PC-3 (cell line): ENCODE data around the gene LILRB3. TPM values are rescaled to one million over a fixed set of nuclear protein-coding genes. Genes with fewer than 3 reads are reported as not detected.

ENCODE experiments used
- ATAC-seq: fragments of 200-7000 bp; cut with Tn5 transposase; 2 replicates; pipeline ENCODE4 v1.9.1; 2020; ENCODE audit warnings: mild to moderate bottlenecking, moderate library complexity
- BruUV-seq: library from RNA; stranded (reverse); fragments of 400-500 nt; replicated peaks from 2 replicates; lab custom pipeline; 2021; lab: Mats Ljungman, UMichigan
- CTCF ChIA-PET: fragments of 300-600 bp; sonication (Branson Sonifier 250); formaldehyde crosslinking; loops from one replicate; lab custom pipeline; 2022; ENCODE audit warnings: antibody characterized with exemption; lab: Charles Lee
- POLR2A ChIA-PET: fragments of 300-600 bp; sonication (Branson Sonifier 250); formaldehyde crosslinking; loops from one replicate; lab custom pipeline; 2022; ENCODE audit warnings: antibody characterized with exemption; ENCODE audit not compliant: unreplicated experiment; lab: Charles Lee
- DNase-seq: peaks from one replicate; pipeline ENCODE4 v3.0.0-alpha.2; 2015
- H2AFZ ChIP-seq: fragments of 300-600 bp; sonication (generic); 2 replicates; pipeline ENCODE4 v1.6.0; 2016; ENCODE audit warnings: antibody characterized with exemption, low read length
- H3F3A ChIP-seq: fragments of 300-600 bp; sonication (generic); one replicate; pipeline ENCODE4 v1.6.0; 2017; ENCODE audit warnings: antibody characterized with exemption, low read length, control low read depth, mild to moderate bottlenecking; ENCODE audit not compliant: unreplicated experiment
- H3K27ac ChIP-seq: fragments of 300-600 bp; sonication (generic); 2 replicates; pipeline ENCODE4 v1.5.1; 2016; ENCODE audit warnings: mild to moderate bottlenecking, low read length
- H3K27me3 ChIP-seq: fragments of 300-600 bp; sonication (generic); 2 replicates; pipeline ENCODE4 v1.6.1; 2016; ENCODE audit warnings: low read length, mixed read lengths
- H3K36me3 ChIP-seq: fragments of 300-600 bp; sonication (generic); 2 replicates; pipeline ENCODE4 v1.6.1; 2016; ENCODE audit warnings: low read depth, mixed run types, low read length, mixed read lengths
- H3K4me1 ChIP-seq: fragments of 300-600 bp; sonication (generic); 2 replicates; pipeline ENCODE4 v1.5.1; 2016; ENCODE audit warnings: low read length; ENCODE audit not compliant: insufficient read depth
- H3K4me2 ChIP-seq: fragments of 300-600 bp; sonication (generic); 2 replicates; pipeline ENCODE4 v1.6.0; 2016; ENCODE audit warnings: low read length
- H3K4me3 ChIP-seq: fragments of 300-600 bp; sonication (generic); 2 replicates; pipeline ENCODE4 v1.5.1; 2016; ENCODE audit warnings: mild to moderate bottlenecking, low read length, mixed read lengths
- H3K79me2 ChIP-seq: fragments of 300-600 bp; sonication (generic); 2 replicates; pipeline ENCODE4 v1.6.1; 2017; ENCODE audit warnings: low read length, mixed read lengths
- H3K9ac ChIP-seq: fragments of 300-600 bp; sonication (generic); 2 replicates; pipeline ENCODE4 v1.6.0; 2016; ENCODE audit warnings: mild to moderate bottlenecking, low read length
- H3K9me2 ChIP-seq: fragments of 300-600 bp; sonication (generic); replicated peaks from 2 replicates; pipeline ENCODE4 v1.6.1; 2016; ENCODE audit warnings: mixed run types, low read length, mixed read lengths
- H3K9me3 ChIP-seq: fragments of 300-600 bp; sonication (generic); 2 replicates; pipeline ENCODE4 v1.6.1; 2016; ENCODE audit warnings: low read length, mixed read lengths
- H4K20me1 ChIP-seq: fragments of 300-600 bp; sonication (generic); 2 replicates; pipeline ENCODE4 v1.6.1; 2016; ENCODE audit warnings: low read length, mixed read lengths
- CTCF ChIP-seq: fragments of 300-600 bp; sonication (generic); conservative IDR thresholded peaks from 2 replicates; pipeline ENCODE4 v1.5.1; 2017; ENCODE audit warnings: antibody characterized with exemption, low read depth, mild to moderate bottlenecking, low read length
- EZH2 ChIP-seq: fragments of 300-600 bp; sonication (generic); IDR thresholded peaks from one replicate; pipeline ENCODE4 v1.6.1; 2017; ENCODE audit warnings: antibody characterized with exemption, mild to moderate bottlenecking, low read length; ENCODE audit not compliant: unreplicated experiment
- EZH2phosphoT487 ChIP-seq: fragments of 300-600 bp; sonication (generic); IDR thresholded peaks from 2 replicates; pipeline ENCODE4 v1.6.1; 2018; ENCODE audit warnings: mild to moderate bottlenecking, antibody characterized with exemption, low read length, borderline replicate concordance
- intact Hi-C: fragments of 100-400 bp; cut with micrococcal nuclease; formaldehyde crosslinking; loops from 2 replicates; pipeline ENCODE4 v1.9.0; 2023
- total RNA-seq: library from RNA; depleted of rRNA; stranded (reverse); fragments of >200 nt; gene quantifications from 2 replicates; pipeline ENCODE4 v1.2.3, GENCODE V29; 2014

Gene LILRB3
- total RNA-seq, 1 experiment from 2014 or later: not detected

- H3K36me3 ChIP-seq: no peaks in the 10 kb centered on the region
- H3K27me3 ChIP-seq: peaks cover 78% of the 10 kb centered on the region
- no TSS peak for BruUV-seq
- intact Hi-C loops: no loop called here
- DNase-seq: no peak
- no peaks in the 10 kb centered on the region for H3K79me2 ChIP-seq
- ATAC-seq: no peak
- no peaks in the 10 kb centered on the region for H4K20me1 ChIP-seq
- no peak overlapping the region for H3K9ac ChIP-seq
- H3K4me2 ChIP-seq: no peak overlapping the region
- H3K4me3 ChIP-seq: no peak overlapping the region
- CTCF ChIA-PET: no interaction called here
- POLR2A ChIA-PET: no interaction called here
- H3K4me1 ChIP-seq: no peaks in the 10 kb centered on the region
- no peaks in the 10 kb centered on the region for H3K9me2 ChIP-seq
- TF ChIP-seq EZH2phosphoT487 (no peak), CTCF (no peak), EZH2 (no peak)
- H2AFZ ChIP-seq: no peak overlapping the region
- no peak overlapping the region for H3K27ac ChIP-seq
- H3K9me3 ChIP-seq: no peaks in the 10 kb centered on the region
- H3F3A ChIP-seq: no peaks in the 10 kb centered on the region
Observed at GRCh38 chr19:54253331-54254194, 30.8 kb upstream of the LILRB3 start.

GRCh38 chr19:54252845-54253244 lies 30.0 kb upstream of the LILRB3 start:
- Histone ChIP-seq H3K9me2 (no peaks in the 10 kb centered on the region), H3K9me3 (no peaks in the 10 kb centered on the region), H2AFZ (no peak overlapping the region), H3K4me2 (no peak overlapping the region), H3K36me3 (no peaks in the 10 kb centered on the region), H3K4me1 (no peaks in the 10 kb centered on the region), H4K20me1 (no peaks in the 10 kb centered on the region), H3K27ac (no peak overlapping the region), H3K79me2 (no peaks in the 10 kb centered on the region), H3K9ac (no peak overlapping the region), H3K4me3 (no peak overlapping the region), H3K27me3 (peaks cover 79% of the 10 kb centered on the region), H3F3A (no peaks in the 10 kb centered on the region)
- TF ChIP-seq CTCF: no peak
- no peak for TF ChIP-seq EZH2phosphoT487
- no peak for TF ChIP-seq EZH2
- DNase-seq (no peak), ATAC-seq (no peak)
- ChIA-PET POLR2A (no interaction called here), CTCF (no interaction called here)
- intact Hi-C loops: no loop called here
- no TSS peak for BruUV-seq

GRCh38 chr19:54252243-54252642 lies 29.4 kb upstream of the LILRB3 start:
- POLR2A ChIA-PET: no interaction called here
- Histone ChIP-seq H4K20me1 (no peaks in the 10 kb centered on the region), H3K4me1 (no peaks in the 10 kb centered on the region), H3K36me3 (no peaks in the 10 kb centered on the region), H3K27ac (no peak overlapping the region), H3K9me3 (no peaks in the 10 kb centered on the region), H3F3A (no peaks in the 10 kb centered on the region), H3K9me2 (no peaks in the 10 kb centered on the region), H3K9ac (no peak overlapping the region), H2AFZ (no peak overlapping the region), H3K4me3 (no peak overlapping the region), H3K27me3 (peaks cover 73% of the 10 kb centered on the region), H3K4me2 (no peak overlapping the region), H3K79me2 (no peaks in the 10 kb centered on the region)
- CTCF ChIA-PET: no interaction called here
- ATAC-seq: no peak
- TF ChIP-seq EZH2 (no peak), EZH2phosphoT487 (no peak), CTCF (no peak)
- intact Hi-C loops: no loop called here
- no peak for DNase-seq
- BruUV-seq: no TSS peak
